ENCODE data around the gene FNBP1. TPM values are rescaled to one million over a fixed set of nuclear protein-coding genes. Genes with fewer than 3 reads are reported as not detected.

FNBP1 gene
- total RNA-seq, 1 experiment from 2014 or later, result 53.6 TPM

DNA sequence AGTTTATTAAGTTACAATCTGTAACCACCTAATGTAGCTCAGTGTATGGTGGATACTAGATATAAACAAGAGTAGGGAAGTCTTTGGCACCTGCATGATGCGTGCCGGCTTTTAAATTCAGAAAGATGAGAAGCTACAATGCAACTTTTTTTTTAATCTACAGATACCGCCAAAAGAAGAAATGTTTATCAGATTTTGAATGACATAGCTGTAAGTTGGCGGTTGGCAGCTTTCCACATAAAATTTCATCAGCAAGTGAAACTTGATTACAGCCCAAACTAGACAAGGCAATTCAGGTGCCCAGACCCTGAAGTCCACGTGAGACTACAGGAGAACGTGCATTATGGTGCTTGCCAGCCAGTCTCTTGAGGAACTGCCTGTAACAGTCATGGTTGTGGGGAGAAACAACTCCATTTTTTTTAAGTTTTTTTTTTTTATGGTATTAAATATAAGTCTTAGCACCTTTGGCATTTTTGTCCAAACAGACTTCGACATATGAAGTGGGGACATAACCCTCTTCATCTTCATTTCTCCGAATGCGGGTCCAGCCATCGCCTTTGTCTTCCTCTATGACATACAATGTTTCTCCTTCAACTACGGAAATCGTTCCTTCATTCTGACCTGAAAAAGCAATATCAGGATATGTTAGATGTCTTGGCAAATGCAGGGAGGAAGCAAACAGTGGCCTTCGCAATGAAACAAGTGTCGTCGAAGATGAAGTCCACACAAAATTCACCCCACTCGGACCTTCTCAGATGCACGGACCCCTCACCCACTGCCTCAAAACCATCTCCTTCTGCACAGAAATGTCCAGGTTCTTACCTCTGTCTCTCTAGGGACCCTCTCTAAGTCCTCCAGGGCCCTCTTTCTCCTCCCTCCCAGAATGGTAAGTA is 147.4 kb downstream of the FNBP1 start:
- ChIA-PET CTCF (no interaction called here), POLR2A (no interaction called here)
- in situ Hi-C loops (cut with HindIII; ENCODE audit: low pct_unique_long_range_greater_than_20kb, low sequenced_read_pairs) (no loop called here), intact Hi-C loops (cut with micrococcal nuclease; ENCODE audit: unreplicated experiment) (no loop called here)
- H3K4me3 ChIP-seq (ENCODE audit: low read depth in 2 of 2, low read length in 2 of 2), result no peak overlapping the region
- no peak overlapping the region for H3K27ac ChIP-seq (ENCODE audit: low read length)
- no peaks in the 10 kb centered on the region for H3K4me1 ChIP-seq (ENCODE audit: control insufficient read depth, insufficient read depth, low read length)
- BruUV-seq (replicated peaks), result no TSS peak
- ATAC-seq (no peak), DNase-seq (ENCODE audit: low read depth, low spot score) (no peak)
- no peaks in the 10 kb centered on the region for H3K27me3 ChIP-seq (ENCODE audit: control insufficient read depth, insufficient read depth, low read length)
- no peak for TF ChIP-seq REST (IDR thresholded peaks at IDR 0.05; ENCODE audit: insufficient read depth in 1 of 2, low read depth in 2 of 2, low read length in 1 of 2)
- no peak for TF ChIP-seq SIN3A (IDR thresholded peaks at IDR 0.05; ENCODE audit: borderline replicate concordance, insufficient read depth, low read depth, low read length)
- TF ChIP-seq TCF7L2 (IDR thresholded peaks at IDR 0.05; ENCODE audit: low read depth, low read length), result no peak
- TF ChIP-seq CTCF (IDR thresholded peaks at IDR 0.05), result no peak
- no peak for TF ChIP-seq POLR2AphosphoS5 (IDR thresholded peaks at IDR 0.05; ENCODE audit: low read depth, low read length)
- H3K36me3 ChIP-seq (ENCODE audit: control insufficient read depth, insufficient read depth, low read length), result no peaks in the 10 kb centered on the region
- H3K9me3 ChIP-seq (ENCODE audit: control insufficient read depth, insufficient read depth, low read depth, low read length), result no peaks in the 10 kb centered on the region

DNA sequence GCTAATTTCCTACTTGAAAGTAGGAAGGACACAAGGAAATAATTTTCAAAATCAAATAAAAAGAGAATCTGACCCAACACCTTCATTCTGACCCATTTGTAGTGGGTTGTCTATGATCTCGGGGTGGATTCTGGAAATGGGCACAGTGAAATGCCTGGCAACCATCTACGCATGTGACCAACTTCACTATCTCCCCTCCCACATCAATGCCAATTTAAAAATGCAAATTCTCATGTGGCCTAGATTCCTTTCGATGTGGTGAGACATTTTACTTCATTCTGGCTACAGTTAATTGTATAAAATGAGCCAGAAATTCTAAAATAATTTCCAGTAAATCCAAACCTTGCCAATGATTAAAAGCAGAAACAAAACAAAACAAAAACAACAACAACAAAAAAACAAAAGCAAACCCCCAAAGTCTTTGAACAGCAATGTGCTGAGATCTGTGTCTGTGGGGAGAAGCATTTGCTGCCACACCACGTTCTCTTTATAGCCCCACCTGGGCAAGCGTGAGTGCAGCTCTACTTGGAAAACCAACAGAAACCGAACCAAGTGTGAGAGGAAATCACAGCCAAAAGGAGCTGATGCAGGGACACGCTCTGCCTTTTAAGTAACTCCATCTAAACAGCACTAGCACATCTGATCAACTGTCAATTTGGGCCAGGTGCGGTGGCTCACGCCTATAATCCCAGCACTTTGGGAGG is 148.7 kb downstream of the FNBP1 start:
- no peaks in the 10 kb centered on the region for H3K9me3 ChIP-seq (ENCODE audit: control insufficient read depth, insufficient read depth, low read depth, low read length)
- CTCF ChIA-PET, result no interaction called here
- no peak overlapping the region for H3K4me3 ChIP-seq (ENCODE audit: low read depth in 2 of 2, low read length in 2 of 2)
- H3K27ac ChIP-seq (ENCODE audit: low read length), result no peak overlapping the region
- no TSS peak for BruUV-seq (replicated peaks)
- intact Hi-C loops (cut with micrococcal nuclease; ENCODE audit: unreplicated experiment), result no loop called here
- ATAC-seq (no peak), DNase-seq (ENCODE audit: low read depth, low spot score) (no peak)
- no peaks in the 10 kb centered on the region for H3K36me3 ChIP-seq (ENCODE audit: control insufficient read depth, insufficient read depth, low read length)
- no peaks in the 10 kb centered on the region for H3K27me3 ChIP-seq (ENCODE audit: control insufficient read depth, insufficient read depth, low read length)
- in situ Hi-C loops (cut with HindIII; ENCODE audit: low pct_unique_long_range_greater_than_20kb, low sequenced_read_pairs), result no loop called here
- POLR2A ChIA-PET, result no interaction called here
- H3K4me1 ChIP-seq (ENCODE audit: control insufficient read depth, insufficient read depth, low read length), result no peaks in the 10 kb centered on the region
- TF ChIP-seq REST (IDR thresholded peaks at IDR 0.05; ENCODE audit: insufficient read depth in 1 of 2, low read depth in 2 of 2, low read length in 1 of 2), result no peak
- TF ChIP-seq POLR2AphosphoS5 (IDR thresholded peaks at IDR 0.05; ENCODE audit: low read depth, low read length), result no peak
- no peak for TF ChIP-seq CTCF (IDR thresholded peaks at IDR 0.05)
- no peak for TF ChIP-seq TCF7L2 (IDR thresholded peaks at IDR 0.05; ENCODE audit: low read depth, low read length)
- TF ChIP-seq SIN3A (IDR thresholded peaks at IDR 0.05; ENCODE audit: borderline replicate concordance, insufficient read depth, low read depth, low read length), result no peak
